NCI-H2171 (cell line): ENCODE results near the gene TMLHE.
"Not testable (repeated sequence)": the region's sequence is repeated elsewhere in the genome, so short reads cannot be mapped to it uniquely, and the experiment has no call there.

ENCODE experiments used
- DNase-seq: peaks from one replicate; lab custom pipeline; 2025; lab: John Stamatoyannopoulos, UW

The TMLHE gene, protein sequence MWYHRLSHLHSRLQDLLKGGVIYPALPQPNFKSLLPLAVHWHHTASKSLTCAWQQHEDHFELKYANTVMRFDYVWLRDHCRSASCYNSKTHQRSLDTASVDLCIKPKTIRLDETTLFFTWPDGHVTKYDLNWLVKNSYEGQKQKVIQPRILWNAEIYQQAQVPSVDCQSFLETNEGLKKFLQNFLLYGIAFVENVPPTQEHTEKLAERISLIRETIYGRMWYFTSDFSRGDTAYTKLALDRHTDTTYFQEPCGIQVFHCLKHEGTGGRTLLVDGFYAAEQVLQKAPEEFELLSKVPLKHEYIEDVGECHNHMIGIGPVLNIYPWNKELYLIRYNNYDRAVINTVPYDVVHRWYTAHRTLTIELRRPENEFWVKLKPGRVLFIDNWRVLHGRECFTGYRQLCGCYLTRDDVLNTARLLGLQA

DNA sequence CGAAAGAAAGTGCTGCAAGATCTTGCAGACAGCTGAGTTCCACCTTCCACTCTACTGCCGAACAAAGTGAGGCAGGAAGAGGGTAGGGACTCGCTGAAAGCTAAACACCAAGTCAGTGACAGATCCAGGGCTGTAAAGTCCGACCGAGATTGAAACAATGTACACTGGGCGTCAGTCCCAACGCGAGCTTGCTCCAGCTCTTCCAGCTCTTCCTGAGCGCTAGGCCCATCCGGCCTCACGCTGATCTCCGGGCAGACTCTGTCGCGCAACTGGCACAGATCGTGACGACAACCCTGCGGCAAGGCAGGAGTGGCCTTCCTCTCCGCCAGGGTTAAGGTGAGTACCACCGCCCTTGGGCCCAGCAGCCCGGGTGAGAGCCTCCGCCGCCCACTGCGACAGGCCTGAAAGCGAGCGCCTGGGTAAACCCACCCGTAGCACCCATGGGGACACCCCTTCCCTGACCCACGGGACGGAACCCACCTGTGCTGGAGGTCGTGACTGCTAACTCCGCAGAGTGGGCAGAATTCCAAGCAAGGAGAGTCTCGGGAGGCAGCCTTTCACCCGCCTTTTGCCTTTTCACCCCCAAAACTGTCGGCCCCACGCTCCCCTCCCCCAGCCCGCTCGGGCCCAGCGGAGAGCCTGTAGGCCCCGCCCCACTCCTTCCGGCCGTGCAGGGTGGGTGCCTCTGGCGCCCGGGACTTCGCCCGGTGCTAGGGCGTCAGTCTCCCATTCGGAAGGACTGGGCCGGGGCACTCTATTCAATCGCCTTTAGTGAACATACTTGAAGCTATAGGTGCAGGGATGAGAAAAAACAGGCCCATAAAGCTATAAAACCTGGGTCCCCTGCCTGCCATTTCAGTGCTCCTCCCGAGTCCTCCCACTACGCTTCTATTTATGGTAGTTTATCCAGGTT, at the start of gene TMLHE, which contains the start of gene SPRY3:
Gene TMLHE (minus strand): TSS at position 641 of the 913 bp plus-strand sequence. CDS start 67,676 bp downstream, outside the sequence.
Gene SPRY3 (plus strand): TSS at position 275 of the 913 bp plus-strand sequence.
- peak; percentile 51 for DNase-seq

DNA sequence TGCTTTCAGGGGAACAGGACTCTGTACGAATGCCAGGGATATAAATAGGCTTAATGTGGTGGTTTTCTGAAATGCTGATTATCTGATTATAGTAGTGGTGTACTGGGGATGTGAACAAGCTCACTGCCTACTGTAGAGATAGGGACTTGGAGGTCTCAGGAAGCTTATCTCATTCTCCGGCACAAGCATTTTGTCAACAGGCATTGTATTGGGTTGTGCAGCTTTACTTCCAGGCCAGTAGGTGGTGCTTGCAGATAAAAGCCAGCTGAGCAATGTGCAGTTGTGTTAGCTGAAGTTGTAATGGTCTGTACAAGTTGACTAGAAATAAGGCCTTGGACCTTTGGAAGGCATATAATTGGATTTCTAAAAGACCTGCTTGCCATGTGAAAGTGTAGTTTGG, 49.5 kb upstream of the TMLHE start:
- DNase-seq: no peak

DNA sequence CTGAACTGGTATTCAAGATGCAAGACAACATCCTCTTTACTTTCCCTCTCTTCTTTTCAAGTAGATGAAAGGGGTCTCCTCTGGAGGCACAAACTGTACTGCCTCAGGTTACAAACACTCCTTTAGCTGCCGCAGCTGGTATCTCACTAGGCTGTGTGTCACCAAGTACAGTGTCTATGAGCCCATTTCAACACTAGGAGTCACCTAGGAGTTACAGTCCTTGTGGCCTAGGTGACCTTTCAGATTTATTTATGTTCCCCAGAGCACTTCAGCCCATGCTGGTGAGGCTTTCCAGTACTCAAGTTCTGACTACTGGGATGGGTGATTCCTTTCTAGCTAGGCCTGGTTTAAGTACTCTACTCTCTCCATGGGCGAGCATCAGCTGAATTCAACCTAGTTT, 32.4 kb upstream of the TMLHE start:
- DNase-seq: no peak

DNA sequence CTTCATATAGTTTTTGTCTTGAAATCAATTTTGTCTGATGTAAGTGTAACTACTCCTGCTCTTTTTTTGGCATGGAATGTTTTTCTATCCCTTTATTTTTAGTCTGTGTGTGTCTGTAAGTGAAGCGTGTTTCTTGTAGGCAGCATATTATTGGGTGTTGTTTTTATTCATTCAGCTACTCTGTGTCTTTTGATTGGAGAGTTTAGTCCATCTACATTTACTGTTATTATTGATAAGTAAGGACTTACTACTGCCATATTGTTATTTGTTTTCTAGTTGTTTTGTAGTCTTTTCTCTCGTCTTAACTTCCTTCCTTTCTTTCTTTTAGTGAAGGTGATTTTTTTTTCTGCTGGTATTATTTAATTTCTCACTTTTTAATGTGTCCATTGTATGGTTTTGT, 30.5 kb upstream of the TMLHE start:
- DNase-seq: no peak

DNA sequence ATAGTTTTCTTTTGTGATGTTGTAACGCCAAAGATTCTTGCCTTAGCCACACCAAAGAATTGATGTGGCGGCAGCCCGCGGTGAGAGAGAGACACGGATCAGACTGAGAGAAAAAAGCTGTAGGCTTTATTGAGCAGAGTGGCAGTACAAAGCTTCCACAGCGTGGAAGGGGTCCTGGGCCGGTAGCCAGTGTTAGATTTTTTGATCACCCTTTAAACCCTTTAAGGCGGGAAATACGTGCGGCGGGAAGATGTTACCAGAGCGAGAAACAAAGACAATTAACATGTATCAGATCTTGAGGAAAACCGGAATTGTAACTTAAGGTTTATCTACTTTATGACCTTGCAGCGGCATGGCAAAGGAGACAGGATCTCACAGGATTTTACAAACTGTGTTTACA, 28.6 kb upstream of the TMLHE start:
- not testable (repeated sequence) for DNase-seq

DNA sequence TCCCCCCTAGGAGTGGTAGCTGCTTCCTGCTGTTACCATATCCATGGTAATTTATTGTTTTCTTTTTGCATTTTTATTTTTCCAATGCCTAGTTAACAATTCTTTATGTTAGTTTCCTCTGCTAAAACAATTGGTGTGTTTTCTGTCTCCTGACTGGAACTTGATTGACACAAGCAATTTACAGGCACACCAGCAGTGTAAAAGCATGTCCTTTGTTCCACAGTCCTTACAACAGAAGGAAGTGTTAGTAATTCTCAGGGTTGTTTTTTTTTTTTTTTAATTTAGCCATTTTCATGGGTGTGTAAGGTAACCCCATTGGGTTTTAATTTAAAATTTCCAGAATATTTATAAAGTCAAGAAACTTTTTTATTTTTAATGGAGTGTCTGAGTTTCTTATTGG, 25.0 kb upstream of the TMLHE start:
- no peak for DNase-seq

DNA sequence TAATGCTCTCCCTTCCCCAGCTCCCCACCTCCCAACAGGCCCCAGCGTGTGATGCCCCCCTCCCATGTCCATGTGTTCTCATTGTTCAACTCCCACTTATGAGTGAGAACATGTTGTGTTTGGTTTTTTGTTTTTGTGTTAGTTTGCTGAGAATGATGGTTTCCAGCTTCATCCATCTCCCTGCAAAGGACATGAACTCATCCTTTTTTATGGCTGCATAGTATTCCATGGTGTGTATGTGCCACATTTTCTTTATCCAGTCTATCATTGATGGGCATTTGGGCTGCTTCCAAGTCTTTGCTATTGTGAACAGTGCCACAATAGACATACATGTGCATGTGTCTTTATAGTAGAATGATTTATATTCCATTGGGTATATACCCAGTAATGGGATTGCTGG, 22.3 kb upstream of the TMLHE start:
- not testable (repeated sequence) for DNase-seq

DNA sequence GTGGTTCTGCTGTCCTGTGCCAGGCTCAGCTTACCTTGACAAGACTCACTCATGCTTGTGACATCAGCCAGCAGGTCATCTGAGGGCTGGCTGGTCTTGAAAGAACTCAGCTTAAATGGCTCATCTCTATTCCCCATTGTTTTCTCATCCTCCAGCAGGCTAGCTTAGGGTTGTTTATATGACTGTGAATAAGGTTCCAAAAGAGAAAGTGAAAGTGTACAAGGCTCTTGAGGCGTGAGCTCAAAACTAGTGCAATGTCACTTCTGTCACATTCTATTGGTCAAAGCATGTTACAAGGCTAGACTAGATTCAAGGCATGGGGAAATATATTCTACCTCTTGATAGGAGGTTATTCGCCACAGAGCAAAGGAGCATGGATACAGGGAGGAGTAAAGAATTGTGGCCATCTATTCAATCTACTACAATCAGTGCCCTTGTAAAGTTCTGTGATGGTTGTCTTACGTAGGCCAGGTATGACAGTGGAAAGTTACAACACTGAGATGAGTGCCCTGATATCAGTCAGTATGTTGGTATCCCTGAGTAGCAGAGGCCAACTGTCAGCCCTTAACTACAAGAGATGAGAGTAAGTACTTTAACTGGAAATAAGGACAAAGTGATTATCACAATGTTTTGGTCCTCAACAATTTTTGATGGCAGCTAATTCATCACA, 19.8 kb upstream of the TMLHE start:
- no peak for DNase-seq

DNA sequence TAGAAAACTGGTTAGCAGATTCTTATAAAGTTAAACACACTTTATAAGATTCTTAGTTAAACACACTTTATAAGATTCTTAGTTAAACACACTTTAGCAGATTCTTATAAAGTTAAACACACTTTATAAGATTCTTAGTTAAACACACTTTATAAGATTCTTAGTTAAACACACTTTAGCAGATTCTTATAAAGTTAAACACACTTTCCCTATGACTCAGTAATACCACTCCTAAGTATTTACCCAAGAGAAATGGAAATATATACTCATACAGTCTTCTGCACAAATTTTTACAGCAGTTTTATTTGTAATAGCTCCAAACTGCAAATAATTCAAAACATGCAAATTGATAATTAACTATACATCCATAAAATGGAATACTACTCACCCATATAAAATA, 7.4 kb upstream of the TMLHE start:
- not testable (repeated sequence) for DNase-seq

DNA sequence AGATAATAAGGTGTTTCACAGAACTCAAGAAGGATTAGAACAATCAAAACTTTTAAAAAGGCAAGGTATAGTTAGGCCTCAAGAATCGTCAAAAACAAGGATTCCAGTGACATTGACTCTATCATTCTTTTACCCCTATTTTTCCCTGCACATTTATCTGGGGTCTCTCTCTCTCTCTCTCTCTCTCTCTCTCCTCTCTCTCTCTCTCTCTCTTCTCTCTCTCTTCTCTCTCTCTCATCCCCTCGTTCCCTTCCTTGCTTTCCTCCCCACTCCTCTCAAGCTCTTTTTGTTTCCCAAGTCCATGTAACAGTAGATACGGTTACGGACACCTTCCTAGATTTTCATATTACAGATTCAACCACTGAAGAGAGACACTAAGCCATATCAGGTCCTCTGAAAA, 3.2 kb upstream of the TMLHE start:
- no peak for DNase-seq

DNA sequence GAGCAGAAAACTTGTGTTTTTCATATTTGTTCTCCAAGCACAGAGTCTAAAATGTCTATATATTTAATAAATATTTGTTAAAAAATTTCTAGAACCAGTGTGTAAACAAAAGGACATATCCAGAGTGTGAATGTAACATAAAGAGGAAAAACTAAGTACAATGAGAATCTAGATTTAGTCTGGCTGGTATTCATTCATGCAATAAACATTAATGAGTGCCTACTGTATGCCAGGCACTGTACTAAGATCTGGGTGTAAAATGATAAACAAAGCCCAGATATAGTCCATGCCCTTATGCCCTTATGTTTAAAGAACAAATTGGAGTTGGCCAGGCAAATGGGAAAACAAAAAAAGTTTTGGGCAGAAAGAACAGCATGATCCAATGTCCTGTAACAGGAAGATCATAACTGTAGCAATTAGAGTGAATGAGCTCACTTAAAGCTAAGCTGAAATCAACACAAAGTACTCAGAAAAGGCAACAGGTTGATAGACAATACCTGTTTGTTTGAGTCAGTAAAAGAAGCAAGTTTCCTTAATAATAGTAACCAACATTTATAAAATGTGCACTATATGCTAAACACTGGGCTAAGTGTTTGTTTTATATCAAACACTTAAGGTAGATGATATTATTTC, 1.3 kb upstream of the TMLHE start:
- no peak for DNase-seq

DNA sequence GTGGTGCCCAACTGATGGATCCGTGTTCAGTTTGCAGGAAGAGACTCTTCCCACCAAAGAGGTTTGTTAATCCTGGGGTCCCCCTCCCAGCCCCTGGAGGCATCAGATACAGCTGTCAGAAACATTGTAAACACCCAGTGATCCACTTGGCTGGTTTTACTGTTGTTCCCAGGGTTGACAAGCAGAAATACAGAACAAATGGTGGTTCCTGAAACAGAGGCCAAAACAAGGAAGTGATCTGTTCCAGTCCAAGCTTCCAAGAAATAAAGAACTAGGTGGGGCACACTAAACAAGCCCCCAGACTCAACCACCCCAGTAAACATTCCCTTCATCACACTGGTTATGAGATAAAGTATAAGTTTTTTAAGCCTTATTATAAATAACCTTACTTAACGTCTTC, 1.4 kb downstream of the TMLHE start:
- no peak for DNase-seq

DNA sequence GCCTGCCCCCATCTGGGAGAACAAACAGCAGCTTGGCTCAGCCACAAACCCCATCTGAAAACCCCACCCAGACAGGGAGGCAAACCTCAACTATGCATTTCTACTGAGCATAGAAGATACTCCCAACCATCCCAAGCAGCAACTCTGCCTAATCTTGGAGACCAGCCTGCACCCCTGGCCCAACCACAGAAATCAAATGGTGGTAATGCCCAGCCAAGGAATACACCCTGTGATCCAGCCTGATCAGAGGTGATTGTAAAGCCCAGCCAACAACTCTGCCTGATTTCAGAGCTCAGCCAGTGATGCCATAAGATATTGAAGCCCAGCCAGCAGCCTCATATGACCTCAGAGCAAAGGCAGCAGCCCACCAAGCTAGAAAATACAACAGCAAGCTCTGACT, 19.8 kb downstream of the TMLHE start:
- no peak for DNase-seq

DNA sequence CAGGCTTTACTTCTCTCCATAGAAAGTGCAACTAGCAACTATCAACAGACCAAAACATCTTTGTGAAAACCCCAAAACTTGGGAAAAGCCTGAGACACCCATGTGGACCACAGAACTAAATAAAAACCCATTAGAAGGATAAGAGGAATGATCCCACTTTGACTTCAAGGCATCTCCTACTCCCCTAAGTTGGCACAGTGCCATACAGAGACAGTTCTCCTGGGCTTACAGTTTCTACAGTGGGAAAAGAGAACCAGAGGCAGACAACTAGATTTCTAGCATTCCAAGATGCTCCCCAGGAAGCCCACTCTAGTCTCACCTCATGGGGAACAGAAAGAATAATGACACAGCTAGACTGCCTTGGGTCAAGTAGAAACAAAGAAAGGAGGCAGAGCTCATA, 20.4 kb downstream of the TMLHE start:
- DNase-seq: no peak

DNA sequence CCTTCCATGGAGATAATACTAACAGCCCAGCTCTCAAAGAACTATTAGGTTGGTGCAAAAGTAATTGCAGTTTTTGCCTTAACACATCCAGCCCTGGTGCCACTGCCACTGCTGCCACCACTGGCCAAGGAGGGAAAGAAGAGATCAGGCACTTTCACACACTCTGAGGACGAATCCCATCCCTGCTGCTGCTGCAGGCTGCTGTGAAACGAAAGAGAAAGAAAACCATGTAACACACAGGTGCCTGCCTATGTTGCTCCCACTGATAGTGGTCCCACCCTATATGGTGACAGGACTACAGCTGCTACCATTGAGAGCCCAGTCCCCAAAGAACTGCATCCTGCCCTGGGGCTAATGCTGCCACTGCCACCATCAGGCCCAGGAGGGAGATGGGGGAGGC, 35.1 kb downstream of the TMLHE start:
- no peak for DNase-seq

DNA sequence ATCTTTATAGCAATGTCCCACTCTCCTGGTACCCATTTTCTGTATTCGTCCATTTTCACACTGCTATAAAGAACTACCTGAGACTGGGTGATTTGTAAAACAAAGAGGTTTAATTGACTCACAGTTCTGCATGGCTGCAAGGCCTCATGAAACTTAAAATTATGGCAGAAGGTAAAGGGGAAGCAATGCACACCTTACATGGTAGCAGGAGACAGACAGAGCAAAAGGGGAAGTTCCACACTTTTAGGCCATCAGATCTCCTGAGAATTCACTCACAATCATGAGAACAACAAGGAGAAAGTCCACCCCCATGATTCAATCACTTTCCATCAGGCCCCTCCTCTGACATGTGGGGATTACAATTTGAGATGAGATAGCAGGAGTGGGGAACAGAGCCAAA, 49.7 kb downstream of the TMLHE start:
- no peak for DNase-seq

DNA sequence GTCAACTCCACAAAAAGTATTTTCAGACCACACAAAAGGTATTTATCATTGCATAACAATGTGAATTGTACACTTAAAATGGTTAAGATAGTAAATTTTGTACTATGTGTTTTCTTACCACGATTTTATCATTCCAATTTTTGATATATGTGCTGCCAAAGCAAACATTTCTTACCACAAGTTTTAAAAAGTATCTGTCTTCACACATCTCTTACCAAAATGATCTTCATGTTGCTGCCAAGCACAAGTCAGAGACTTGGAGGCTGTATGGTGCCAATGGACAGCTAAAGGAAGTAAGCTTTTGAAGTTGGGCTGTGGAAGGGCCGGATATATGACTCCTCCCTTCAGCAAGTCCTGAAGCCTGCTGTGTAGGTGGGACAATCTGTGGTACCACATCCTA, 67.9 kb downstream of the TMLHE start:
- DNase-seq: no peak

DNA sequence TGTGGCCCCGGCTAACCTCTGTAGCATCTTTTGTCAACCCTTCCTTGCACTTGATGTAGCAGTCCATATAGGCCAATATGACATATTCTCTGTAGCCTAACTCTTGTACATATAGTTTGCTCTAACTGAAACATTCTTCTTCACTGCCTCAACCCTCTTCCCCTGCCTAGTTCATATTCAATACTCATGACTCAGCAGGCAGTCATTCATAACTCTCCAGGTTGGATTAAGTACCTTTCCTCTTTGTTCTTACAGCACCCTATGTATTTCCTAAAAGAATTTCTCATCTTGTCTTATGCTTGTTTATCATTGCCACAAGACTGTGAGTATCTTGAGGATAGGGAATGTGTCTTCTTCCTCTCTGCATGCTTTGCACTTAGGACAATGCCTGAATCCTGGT, 76.9 kb downstream of the TMLHE start:
- no peak for DNase-seq

DNA sequence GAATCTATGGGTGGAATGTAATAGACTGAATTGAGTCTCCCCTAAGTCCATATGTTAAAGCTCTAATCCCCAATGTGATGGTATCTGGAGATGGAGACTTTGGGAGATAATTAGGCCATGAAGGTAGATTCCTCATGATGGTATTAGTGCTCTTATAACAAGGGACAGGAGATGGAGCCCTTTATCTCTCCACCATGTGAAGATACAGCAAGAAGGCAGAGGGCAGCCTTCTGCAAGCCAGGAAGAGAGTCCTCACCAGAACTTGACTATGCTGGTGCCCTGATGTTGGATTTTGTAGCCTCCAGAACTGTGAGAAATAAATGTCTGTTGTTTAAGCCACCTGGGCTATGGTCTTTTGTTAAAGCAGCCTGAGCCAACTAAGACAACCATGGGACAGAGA, 78.0 kb downstream of the TMLHE start:
- no peak for DNase-seq

DNA sequence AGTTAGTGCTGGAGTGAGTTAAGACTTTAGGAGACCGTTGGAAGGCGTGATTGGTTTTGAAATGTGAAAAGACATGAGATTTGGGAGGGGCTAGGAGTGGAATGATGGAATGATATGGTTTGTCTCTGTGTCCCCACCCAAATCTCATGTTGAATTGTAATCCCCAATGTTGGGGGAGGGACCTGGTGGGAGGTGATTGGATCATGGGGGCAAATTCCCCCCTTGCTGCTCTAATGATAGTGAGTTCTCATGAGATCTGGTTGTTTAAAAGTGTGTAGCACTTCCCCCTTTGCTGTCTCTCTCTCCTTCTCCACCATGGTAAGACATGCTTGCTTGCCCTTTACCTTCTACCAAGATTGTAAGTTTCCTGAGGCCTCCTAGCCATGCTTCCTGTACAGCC, 85.7 kb downstream of the TMLHE start:
- not testable (repeated sequence) for DNase-seq

DNA sequence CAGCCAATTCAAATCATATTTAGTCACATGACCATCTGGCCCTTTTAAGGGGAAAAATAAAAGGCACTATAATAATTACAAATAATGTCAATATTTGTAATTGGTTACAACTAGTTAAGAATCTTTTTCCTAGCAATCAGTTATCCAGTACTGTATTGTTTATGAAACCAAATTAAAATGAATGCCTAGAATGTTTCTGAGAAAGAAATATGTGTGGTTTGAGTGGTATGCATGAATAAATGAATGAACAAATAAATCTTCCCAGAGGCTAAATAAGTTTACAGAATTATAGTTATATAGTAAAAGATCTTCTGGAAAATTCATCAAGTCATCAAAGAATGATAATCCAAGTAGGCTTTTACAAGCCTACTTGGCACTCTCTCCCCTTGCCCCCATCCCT, 98.5 kb downstream of the TMLHE start:
- no peak for DNase-seq

DNA sequence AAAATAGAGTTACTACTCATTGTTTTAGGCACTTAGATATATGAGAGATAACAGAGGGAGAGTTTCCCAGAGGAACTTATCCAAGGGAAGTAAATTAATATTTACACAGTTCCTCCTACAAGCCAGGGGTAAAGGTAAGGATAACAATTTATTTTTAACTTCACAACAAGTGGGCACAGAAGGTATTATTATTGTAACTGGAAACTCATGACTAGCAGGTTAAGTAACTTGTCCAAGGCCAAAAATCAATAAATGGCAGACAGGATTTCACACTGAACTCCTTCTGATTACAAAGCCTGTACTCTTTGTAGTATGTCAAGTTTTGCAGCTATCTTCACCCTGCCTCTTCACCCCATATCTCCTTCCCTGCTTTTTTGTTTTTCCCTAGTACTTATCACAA, 107.5 kb downstream of the TMLHE start:
- DNase-seq: no peak
